Jurkat, Clone E6-1 (cell line): ENCODE data around the gene AAK1.

Experiments
- DNase-seq: peaks from one replicate; pipeline ENCODE4 v3.0.0-alpha.2; 2011; ENCODE audit warnings: low read depth, low spot score
- H3K4me3 ChIP-seq: 2 replicates; pipeline ENCODE4 v1.5.1; 2011; ENCODE audit warnings: mild to moderate bottlenecking, low read length, control low read depth, moderate library complexity

Gene AAK1

GRCh38 chr2:69518841-69519240 lies 124.7 kb downstream of the AAK1 start:
- no peak overlapping the region for H3K4me3 ChIP-seq

GRCh38 chr2:69517410-69517809 lies 126.1 kb downstream of the AAK1 start:
- no peak for DNase-seq
- H3K4me3 ChIP-seq: no peak overlapping the region

More at GRCh38 chr2:69518841-69519240, 124.7 kb downstream of the AAK1 start:
- DNase-seq: no peak

- H3K4me3 ChIP-seq: no peak overlapping the region
- no peak for DNase-seq
Measured at GRCh38 chr2:69514819-69515218, 128.7 kb downstream of the AAK1 start.

GRCh38 chr2:69514406-69514805 lies 129.1 kb downstream of the AAK1 start:
- DNase-seq: no peak
- no peak overlapping the region for H3K4me3 ChIP-seq

GRCh38 chr2:69512446-69512845 lies 131.1 kb downstream of the AAK1 start:
- DNase-seq: no peak

GRCh38 chr2:69510204-69510603 lies 133.3 kb downstream of the AAK1 start:
- DNase-seq: no peak
- no peak overlapping the region for H3K4me3 ChIP-seq

More at GRCh38 chr2:69512446-69512845, 131.1 kb downstream of the AAK1 start:
- no peak overlapping the region for H3K4me3 ChIP-seq

GRCh38 chr2:69509750-69510140 lies 133.8 kb downstream of the AAK1 start:
- DNase-seq: no peak
- no peak overlapping the region for H3K4me3 ChIP-seq

- DNase-seq: no peak
- H3K4me3 ChIP-seq: no peak overlapping the region
Measured at GRCh38 chr2:69509011-69509749, 134.4 kb downstream of the AAK1 start.

GRCh38 chr2:69505710-69506109 lies 137.8 kb downstream of the AAK1 start:
- DNase-seq: no peak
- no peak overlapping the region for H3K4me3 ChIP-seq

- no peak overlapping the region for H3K4me3 ChIP-seq
- no peak for DNase-seq
Measured at GRCh38 chr2:69501301-69501700, 142.2 kb downstream of the AAK1 start.

- no peak for DNase-seq
- no peak overlapping the region for H3K4me3 ChIP-seq
Measured at GRCh38 chr2:69499966-69500365, 143.6 kb downstream of the AAK1 start.

GRCh38 chr2:69499242-69499641 lies 144.3 kb downstream of the AAK1 start:
- DNase-seq: no peak
- H3K4me3 ChIP-seq: no peak overlapping the region

GRCh38 chr2:69495861-69496260 lies 147.7 kb downstream of the AAK1 start:
- DNase-seq: no peak
- no peak overlapping the region for H3K4me3 ChIP-seq

- H3K4me3 ChIP-seq: no peak overlapping the region
- no peak for DNase-seq
Measured at GRCh38 chr2:69495008-69495407, 148.5 kb downstream of the AAK1 start.

GRCh38 chr2:69494126-69494525 lies 149.4 kb downstream of the AAK1 start:
- no peak for DNase-seq

GRCh38 chr2:69493268-69493667 lies 150.3 kb downstream of the AAK1 start:
- DNase-seq: no peak
- H3K4me3 ChIP-seq: no peak overlapping the region

More at GRCh38 chr2:69494126-69494525, 149.4 kb downstream of the AAK1 start:
- H3K4me3 ChIP-seq: no peak overlapping the region

- DNase-seq: no peak
Measured at GRCh38 chr2:69491864-69492263, 151.7 kb downstream of the AAK1 start.

GRCh38 chr2:69490486-69490885 lies 153.1 kb downstream of the AAK1 start:
- DNase-seq: no peak
- H3K4me3 ChIP-seq: no peak overlapping the region

More at GRCh38 chr2:69491864-69492263, 151.7 kb downstream of the AAK1 start:
- no peak overlapping the region for H3K4me3 ChIP-seq

- DNase-seq: no peak
- no peak overlapping the region for H3K4me3 ChIP-seq
Measured at GRCh38 chr2:69489793-69490192, 153.7 kb downstream of the AAK1 start.

GRCh38 chr2:69483696-69484095 lies 159.8 kb downstream of the AAK1 start:
- no peak overlapping the region for H3K4me3 ChIP-seq
- DNase-seq: no peak

GRCh38 chr2:69483024-69483423 lies 160.5 kb downstream of the AAK1 start:
- no peak for DNase-seq
- H3K4me3 ChIP-seq: no peak overlapping the region
